ENCODE results near the gene EMD. TPM values are rescaled to one million over a fixed set of nuclear protein-coding genes. Genes with fewer than 3 reads are reported as not detected.

The EMD gene
- total RNA-seq, 1 experiment from 2014 or later, result 115 TPM

- no peak overlapping the region for H4K91ac ChIP-seq (ENCODE audit: insufficient read length, low read depth, low read length)
- no peak overlapping the region for H3T11ph ChIP-seq (ENCODE audit: low read length)
- H3K27me3 Mint-ChIP-seq (ENCODE audit: low read depth), result peaks cover 4% of the 10 kb centered on the region
- TF ChIP-seq CTCF (conservative IDR thresholded peaks at IDR 0.05), result no peak
- no peak overlapping the region for H3K4me2 ChIP-seq (ENCODE audit: insufficient read depth, insufficient read length, low read length)
- H4K8ac ChIP-seq (replicated peaks; ENCODE audit: insufficient read length, low read depth, low read length), result no peak overlapping the region
- no peaks in the 10 kb centered on the region for H3K4me1 ChIP-seq (ENCODE audit: insufficient read depth, low read length)
- no peak overlapping the region; a peak in 1 of 7 replicates for H3K27ac Mint-ChIP-seq
- H3K14ac ChIP-seq (ENCODE audit: insufficient read depth, low read length), result no peak overlapping the region
- no peaks in the 10 kb centered on the region for H3K79me1 ChIP-seq (ENCODE audit: insufficient read depth, low read depth, low read length, poor library complexity, severe bottlenecking)
- H2BK20ac ChIP-seq (ENCODE audit: low read depth, low read length, poor library complexity, severe bottlenecking), result no peak overlapping the region
- no peak overlapping the region for H2BK12ac ChIP-seq (ENCODE audit: insufficient read length, low read depth, low read length)
- peaks cover 40 to 47% of the 10 kb centered on the region in 2 experiments for H3K9me3 Mint-ChIP-seq
- no peak overlapping the region for H2AK5ac ChIP-seq (ENCODE audit: insufficient read length, low read length)
- H3K9ac ChIP-seq (ENCODE audit: extremely low read depth, insufficient read length, low read length), result no peak overlapping the region
- no peak overlapping the region for H4K5ac ChIP-seq (ENCODE audit: insufficient read length, low read depth, low read length)
- H3K36me3 Mint-ChIP-seq (ENCODE audit: insufficient read depth in 1 of 3, low read depth in 3 of 3), result peaks cover 25 to 61% (median 50%) of the 10 kb centered on the region in 3 experiments
- no peak overlapping the region for H3K4me3 Mint-ChIP-seq
- H3K56ac ChIP-seq (ENCODE audit: insufficient read length, low read depth, low read length), result no peak overlapping the region
- H3K9me3 ChIP-seq (ENCODE audit: control insufficient read depth, low read depth, low read length), result peaks cover 26% of the 10 kb centered on the region
- H3K4ac ChIP-seq (ENCODE audit: low read depth, low read length), result no peak overlapping the region
- H3K23ac ChIP-seq (ENCODE audit: insufficient read length, low read depth, low read length), result no peak overlapping the region
- H3K4me1 Mint-ChIP-seq, result peaks cover 0 to 5% of the 10 kb centered on the region in 2 experiments; a peak in 2 of 4 replicates
- H2BK15ac ChIP-seq (ENCODE audit: low read depth, low read length), result no peak overlapping the region
- no peak overlapping the region for H2AFZ ChIP-seq (ENCODE audit: low read length)
- no peaks in the 10 kb centered on the region for H3K27me3 ChIP-seq (ENCODE audit: insufficient read depth, low read length)
- H3K27ac ChIP-seq (ENCODE audit: insufficient read length, low read depth, low read length), result no peak overlapping the region
- no peaks in the 10 kb centered on the region for H3K23me2 ChIP-seq (ENCODE audit: insufficient read length, low read depth, low read length, poor library complexity, severe bottlenecking)
- H3K79me2 ChIP-seq (ENCODE audit: insufficient read depth, low read length), result no peaks in the 10 kb centered on the region
- H4K20me1 ChIP-seq (ENCODE audit: control insufficient read depth, insufficient read depth, insufficient read length), result peaks cover 4% of the 10 kb centered on the region
- H2BK120ac ChIP-seq (ENCODE audit: low read depth, low read length, poor library complexity, severe bottlenecking), result no peak overlapping the region
- DNase-seq, result no peak
- no CpG with 5 or more reads among the region's 19 CpGs for WGBS (ENCODE audit: extremely low coverage, insufficient read length, low lambda C conversion rate)
- no peak overlapping the region for H2BK5ac ChIP-seq (ENCODE audit: insufficient read length, low read length)
- no peak overlapping the region for H3K18ac ChIP-seq (ENCODE audit: insufficient read length, low read depth, low read length)
Observed at GRCh38 chrX:154349359-154349935, 29.6 kb upstream of the EMD start.
